KG1 (cell line): ENCODE results near the gene YTHDF1.

Experiments used
- DNase-seq: peaks from one replicate; lab custom pipeline; 2025; lab: John Stamatoyannopoulos, UW

Gene YTHDF1

DNA sequence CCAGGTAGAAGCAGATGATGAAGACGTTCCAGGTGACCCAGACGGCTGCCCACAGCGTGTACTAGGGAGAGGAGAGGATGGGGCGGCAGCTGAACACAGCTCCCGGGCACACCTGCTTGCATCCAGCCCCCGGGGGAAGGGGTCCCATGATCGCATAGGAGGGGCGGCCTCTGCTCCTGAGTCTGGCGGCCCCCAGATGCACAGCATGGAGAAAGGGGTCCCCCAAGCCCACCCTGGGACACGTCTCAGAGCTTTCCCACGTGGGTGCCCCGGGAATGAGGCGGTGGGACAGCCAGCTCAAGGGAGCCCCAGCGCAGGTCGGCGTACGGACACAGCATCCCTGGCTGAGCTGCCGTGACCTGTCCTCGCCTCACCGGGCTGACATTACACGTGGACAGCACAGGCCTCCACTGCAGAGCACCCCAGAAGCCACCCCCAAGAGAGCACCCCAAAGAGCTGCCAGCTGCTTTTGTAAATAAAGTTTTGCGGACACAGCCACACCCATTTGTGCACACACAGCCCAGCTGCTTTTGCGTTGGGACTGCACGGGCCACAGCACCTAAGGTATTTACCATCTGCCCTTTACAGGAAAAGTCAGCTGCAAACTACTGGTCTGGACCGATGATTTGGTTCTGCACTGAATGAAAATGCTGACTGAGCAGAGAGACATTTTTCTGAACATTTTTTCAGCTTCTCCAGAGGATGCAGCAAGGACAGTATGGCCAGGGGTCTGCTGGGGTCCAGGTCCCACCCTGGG lies 33.1 kb upstream of the YTHDF1 start:
- no peak for DNase-seq

- no peak for DNase-seq
Observed at GRCh38 chr20:63247671-63248228, 31.8 kb upstream of the YTHDF1 start.

DNA sequence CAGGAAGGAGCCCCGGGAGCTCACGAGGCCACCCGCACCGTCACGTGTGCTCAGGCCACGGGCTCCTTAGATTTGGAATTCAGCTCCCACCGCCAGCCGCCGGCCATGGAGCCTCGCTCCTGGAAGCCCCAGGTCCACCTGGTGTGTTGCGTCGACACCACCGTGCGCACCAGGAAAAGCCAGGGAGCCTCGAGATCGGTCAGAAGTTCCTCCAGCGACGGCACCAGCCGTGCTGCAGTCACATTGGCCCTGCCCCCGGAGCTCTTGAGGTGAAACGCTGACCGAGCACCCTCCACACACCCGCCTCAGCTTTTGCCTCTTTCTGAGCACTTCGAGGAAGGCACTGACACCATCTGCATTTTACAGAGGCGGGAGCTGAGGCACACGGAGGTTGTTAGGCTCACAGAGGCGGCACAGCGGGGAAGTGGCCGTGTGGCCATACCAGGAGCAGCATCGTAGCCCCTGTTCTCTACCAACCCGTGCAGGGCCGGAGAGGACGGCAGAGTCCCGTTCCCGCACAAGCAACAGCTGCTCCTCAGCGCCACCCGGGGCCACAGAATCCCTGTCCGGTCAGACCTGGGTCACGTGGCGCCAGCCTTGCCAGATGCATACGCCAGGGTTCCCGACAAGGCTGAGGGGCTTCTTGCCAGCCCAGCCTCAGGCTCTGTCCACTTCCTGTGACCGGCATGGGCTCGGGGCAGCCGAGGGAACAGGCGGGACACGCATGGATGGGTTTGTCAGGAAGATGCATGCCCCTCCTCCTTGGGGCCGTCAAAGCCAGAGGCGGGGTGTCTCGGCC lies 30.8 kb upstream of the YTHDF1 start:
- DNase-seq = no peak

DNA sequence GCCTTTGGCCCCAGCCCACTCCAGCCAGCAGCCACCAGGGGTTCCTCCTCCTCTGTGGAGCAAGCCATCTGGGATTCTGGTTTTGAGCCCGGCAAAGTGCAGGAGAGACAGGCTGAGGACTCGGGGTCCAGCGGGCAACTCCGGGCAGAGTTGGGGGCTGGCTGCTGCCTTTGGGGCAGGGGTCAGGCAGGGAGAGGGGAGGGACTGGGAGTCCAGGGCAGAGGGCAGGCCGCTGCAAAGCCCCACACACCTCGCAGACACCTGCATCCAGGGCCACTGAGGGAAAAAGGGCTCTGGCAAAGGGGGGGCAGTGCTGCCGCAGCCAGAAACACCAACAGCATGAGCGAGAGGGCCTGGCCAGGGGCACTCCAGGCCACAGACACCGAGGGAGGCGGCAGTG lies 28.5 kb upstream of the YTHDF1 start:
- DNase-seq = no peak

DNA sequence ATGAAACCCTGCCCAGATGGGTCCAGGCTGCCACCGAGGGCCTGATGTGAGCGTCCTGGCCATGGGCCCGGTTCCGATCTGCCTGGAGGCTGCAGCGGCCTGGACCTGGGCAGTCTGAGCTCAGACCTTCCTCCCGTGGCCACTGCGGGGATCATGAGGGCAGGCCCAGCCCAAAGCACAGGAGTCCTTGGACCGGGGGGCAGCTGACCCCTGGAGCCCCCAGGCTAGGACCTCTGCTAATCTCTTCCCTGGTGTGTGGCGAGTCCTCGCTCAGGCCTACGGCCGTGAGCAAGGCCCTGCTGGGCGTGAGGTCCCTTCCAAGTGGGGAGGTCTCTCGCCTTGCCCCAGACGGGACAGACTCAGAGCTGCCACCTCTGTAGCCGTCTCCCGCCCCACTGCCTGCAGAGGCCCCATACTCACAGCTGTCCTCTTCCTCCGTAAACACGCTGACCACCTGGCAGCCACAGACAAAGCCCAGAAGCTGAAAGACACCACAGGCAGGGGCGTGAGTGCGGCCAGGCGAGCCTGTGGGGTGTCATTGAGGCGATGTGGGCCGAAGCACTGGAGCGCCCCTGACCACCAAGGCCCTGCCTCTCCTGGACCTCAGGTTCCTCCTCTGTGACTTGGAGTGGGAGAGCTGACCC lies 27.8 kb upstream of the YTHDF1 start:
- no peak for DNase-seq

- no peak for DNase-seq
Observed at GRCh38 chr20:63242736-63243135, 26.8 kb upstream of the YTHDF1 start.

DNA sequence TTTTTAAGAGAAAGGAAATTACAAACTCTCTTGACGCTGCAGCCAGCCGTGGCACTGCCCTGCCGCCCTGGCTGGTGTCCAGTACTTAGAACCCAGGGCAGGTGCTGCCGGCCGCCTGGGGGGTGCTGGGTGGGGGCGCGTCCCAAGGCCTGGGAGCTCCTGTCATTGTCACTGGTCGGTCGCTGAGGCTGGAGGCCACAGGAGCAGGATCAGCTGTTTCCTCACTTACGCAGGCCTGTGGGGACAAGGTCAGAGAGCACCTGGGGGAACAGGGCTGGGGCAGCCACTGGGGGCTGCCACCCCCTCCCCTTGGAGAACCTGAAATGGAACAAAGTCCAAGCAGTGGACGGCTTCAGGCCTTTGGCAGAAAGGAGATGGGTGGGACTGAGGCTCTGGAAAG lies 25.3 kb upstream of the YTHDF1 start:
- no peak for DNase-seq

DNA sequence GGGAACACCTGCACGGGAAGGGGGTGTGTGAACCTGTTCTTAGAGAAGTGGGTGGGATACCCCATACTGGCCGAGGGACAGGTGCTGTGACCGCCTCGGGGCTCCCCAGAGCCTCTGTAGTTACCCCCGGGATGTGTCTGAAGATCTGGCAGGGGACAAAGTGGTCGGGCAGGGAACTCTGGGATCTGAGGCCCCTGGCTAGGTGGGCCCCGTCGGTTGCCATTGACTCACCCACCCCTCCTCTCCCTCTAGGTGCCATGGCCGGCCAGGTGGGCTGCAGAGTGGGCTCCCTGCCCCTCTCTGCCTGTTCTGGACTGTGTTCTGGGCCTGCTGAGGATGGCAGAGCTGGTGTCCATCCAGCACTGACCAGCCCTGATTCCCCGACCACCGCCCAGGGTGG lies 24.1 kb upstream of the YTHDF1 start:
- DNase-seq = no peak

DNA sequence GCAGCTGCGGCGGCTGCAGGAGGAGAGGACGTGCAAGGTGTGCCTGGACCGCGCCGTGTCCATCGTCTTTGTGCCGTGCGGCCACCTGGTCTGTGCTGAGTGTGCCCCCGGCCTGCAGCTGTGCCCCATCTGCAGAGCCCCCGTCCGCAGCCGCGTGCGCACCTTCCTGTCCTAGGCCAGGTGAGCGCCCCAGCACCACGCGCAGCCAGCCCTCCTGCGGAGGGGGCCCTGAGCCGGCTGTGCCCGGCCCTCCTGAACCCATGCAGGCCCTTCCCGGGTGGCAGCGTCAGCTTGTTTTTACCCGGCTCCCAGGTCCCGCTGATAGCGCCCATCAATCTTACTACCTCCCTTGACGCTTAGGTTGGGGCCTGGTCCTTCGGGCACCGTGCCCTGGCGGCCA lies 23.5 kb upstream of the YTHDF1 start:
- no peak for DNase-seq

DNA sequence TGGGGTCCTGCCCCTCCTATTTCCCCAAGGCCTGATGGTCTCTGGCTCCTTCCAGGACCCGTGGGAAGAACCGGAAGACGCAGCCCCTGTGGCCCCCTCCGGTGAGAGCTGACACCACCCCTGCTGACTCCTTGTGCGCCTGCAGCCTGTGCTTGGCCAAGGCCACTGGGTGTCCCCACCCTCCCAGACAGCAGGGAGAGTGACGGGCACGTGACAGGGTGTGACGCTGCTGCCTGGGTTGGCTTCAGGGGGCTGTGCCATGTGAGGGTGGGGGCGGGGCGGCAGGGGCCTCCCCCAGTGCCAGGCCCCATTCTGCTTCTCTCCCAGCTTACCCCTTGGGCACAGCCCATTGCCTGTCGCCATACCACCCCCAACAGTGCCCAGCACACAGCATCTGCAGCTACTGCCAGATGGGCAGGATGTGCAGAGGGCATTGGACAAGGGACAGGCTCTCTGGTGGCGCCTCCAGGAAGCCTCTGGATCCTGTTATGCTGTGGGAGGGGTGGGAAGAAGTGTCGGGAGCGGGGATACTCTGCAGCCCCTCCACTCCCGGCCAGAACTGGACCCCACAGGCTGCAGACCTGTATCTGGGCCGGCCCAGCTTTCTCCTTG lies 22.7 kb upstream of the YTHDF1 start:
- DNase-seq = no peak

DNA sequence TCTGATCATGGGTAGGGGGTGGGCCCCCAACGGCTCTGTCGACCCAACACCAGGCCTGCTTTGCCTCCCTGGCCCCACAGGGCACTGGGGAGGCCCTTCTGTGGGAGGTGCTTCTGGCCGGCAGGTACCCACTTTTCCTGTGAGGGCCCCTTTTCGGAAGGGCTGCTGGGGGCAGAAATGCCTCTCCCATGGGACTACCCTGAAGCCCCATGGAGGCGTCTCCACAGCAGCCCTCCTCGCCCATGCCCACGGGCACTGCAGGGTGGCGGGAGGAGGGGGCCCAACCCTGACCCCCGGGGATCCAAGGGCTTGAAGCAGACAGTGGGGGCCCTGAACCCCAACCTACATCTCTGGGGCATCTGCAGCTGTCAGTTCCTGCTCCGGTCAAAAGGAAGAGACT lies 22.1 kb upstream of the YTHDF1 start:
- no peak for DNase-seq

DNA sequence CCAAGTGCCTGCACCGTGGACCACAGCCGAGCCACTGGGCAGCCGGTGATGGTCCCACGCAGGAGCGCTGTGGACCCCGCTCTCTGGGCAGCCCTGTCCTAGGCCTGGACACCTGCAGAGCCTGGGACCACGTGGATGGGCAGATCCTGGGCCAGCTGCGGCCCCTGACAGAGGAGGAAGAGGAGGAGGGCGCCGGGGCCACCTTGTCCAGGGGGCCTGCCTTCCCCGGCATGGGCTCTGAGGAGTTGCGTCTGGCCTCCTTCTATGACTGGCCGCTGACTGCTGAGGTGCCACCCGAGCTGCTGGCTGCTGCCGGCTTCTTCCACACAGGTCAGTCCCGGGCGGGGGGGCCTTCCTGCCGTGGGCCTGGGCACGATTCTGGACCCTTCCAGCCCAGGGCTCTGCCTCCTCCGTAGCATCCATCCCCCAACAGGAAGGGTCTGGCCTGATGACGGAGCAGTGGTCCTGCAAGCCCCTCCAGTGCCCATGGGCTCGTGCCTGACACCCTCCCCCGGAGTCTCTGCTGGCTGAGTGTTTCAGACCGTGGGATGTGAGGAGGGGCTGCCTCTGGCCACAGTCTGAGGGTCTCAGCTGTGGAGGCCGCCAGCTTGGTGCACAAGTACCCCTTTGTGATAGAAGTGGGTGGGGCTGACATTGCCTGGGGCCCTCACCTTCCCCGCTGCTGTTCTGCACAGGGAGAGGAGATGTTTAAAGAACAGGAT lies 20.3 kb upstream of the YTHDF1 start:
- DNase-seq = no peak

DNA sequence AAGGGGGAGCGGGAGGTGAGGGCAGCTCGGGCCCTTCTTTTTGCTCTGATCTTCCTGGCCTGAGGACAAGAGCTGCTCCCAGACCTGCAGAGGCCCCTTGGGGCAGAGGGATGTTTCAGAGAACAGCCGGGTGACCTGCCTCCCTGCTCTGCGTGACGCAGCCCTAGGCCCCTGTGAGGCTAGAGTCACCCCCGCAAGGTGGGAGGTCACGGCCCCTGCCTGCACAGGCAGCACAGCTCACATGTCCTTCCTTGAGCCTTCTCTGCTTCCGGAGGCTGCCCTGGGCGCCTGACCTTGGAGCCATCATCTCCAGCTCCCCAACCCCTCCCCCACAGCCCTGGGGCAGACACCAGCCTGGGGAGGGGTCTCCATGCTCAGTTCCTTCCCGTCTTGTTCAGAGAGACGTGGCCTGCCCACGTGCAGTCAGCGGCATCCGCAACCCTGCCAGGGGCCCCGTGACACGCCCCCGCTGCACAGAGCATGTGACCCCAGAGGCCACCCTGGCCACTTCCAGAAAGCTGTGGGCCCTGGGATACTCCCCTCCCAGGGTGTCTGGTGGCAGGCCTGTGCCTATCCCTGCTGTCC lies 19.6 kb upstream of the YTHDF1 start, which contains the start of gene BIRC7:
BIRC7 (plus strand) TSS at position 507 of the 585 bp plus-strand sequence. CDS start 192 bp downstream, outside the sequence.
- DNase-seq = no peak

DNA sequence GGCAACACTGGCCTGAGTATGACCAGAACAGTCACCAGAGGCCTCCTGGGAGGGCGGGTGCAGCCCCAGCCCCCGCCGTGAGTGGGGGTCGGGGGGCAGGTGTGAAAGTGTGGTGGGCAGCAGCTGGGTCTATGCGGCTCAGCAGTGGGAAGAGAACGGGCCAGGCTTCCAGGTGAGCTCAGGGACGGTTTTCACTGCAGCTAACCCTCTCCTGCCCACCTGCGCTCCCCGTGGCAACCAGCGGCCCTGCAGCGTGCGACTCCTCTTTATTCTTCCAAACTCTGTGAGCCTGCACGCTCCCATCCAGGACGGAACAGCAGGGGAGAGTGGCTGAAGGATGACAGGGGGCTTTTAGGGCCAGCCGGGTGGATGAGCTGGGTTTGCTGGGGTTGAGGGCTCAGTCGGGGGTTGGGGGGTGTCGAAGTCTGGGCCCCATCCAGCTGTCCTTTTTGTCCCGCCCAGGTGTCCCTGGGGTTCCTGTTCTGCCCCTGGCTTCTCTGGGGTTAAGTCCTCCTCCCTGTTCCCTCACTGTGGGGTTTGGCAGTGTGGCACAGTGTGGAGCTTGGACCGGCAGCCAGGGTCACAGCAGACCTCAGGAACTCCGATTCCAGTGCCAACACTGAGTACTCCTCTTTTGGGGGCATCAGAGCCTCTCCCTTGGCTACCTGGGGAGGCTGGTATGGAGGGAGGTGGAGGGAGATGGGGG lies 18.9 kb upstream of the YTHDF1 start:
- DNase-seq = no peak

- no peak for DNase-seq
Observed at GRCh38 chr20:63233924-63234323, 18.0 kb upstream of the YTHDF1 start.

DNA sequence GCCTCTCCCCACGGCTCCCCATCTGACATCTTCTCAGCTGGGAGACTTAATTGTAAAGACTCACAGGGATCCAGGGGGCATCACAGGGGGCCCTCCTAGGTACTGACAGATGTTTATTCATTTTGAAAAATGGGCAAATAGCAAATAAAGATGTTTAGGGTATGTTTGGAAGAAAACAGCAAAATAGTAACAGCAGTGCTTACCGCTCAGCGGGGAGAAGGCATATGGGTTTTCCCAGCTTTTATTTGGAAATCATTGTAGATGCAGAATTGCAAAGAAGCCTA lies 17.1 kb upstream of the YTHDF1 start:
- no peak for DNase-seq

DNA sequence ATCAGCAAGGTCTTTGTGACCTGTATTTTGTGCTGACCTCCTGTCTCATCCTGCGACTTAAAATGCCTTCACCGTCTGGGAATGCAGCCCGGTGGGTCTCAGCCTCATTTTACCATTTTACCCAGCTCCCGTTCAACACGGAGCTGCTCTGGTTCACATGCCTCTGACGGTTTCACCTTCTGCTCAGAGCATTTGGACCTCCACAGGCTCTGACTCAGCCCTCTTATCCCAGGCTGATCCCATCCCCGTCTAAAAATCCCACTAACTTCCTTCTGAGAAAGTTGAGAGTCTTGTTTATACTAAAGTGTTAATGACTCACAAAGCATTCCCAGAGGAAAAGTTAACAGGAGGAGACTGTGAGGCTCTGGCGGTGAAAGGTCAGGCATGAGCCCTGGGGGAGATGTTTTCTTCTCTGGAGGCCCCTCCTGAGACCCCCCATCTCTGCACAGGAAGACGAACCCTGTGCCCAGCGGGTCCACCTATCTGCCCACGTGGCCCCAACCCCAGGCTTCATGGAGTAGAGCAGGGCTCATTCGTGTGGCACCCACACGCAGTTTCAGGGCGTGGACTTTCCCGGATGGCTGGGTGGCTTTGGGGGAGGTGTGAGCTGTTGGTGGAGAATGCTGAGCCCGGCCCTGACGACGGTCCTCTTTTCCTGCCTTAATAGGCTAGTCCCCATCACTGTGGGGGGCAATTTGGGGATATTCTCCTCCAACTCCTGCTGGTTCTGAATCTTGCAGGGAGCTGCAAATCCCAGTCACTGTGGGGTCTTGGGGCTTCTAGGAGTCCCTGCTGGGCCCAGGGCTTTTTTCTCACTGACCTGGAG lies 16.5 kb upstream of the YTHDF1 start:
- DNase-seq = no peak

DNA sequence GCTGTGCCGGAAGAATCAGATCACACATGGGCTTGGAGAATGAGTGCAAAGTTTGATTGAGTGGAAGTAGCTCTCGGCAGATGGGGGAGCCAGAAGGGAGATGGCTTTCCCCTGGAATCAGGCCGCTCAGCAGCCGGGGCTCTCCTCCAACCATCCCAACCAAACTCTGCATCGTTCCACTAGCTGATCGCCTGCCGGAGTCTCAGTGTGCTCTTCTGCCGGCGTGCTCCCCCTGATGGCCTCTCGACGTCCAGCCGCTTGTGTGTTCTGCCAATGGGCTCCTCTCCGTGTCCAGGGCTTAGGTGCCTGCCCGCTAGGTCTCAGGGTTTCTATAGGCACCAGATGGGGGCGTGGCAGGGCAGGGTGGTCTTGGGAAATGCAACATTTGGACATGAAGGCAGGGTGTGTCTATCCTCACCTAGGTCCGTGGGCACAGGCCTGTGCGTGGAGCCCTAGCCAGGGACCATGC lies 14.9 kb upstream of the YTHDF1 start:
- DNase-seq = no peak

- no peak for DNase-seq
Observed at GRCh38 chr20:63228806-63229205, 12.9 kb upstream of the YTHDF1 start.

GRCh38 chr20:63227260-63227659 lies 11.3 kb upstream of the YTHDF1 start:
- no peak for DNase-seq
